Upper lobe of right lung (tissue), 1 donor: ENCODE results near the gene P3H3. TPM values are rescaled to one million over a fixed set of nuclear protein-coding genes. Genes with fewer than 3 reads are reported as not detected.
"Not testable (repeated sequence)": the region's sequence is repeated elsewhere in the genome, so short reads cannot be mapped to it uniquely, and the experiment has no call there.

Source experiments
- ATAC-seq: fragments of 200-7000 bp; cut with Tn5 transposase; one replicate; pipeline ENCODE4 v1.9.1; 2020; ENCODE audit warnings: mild to moderate bottlenecking, moderate library complexity
- DNase-seq: peaks from one replicate; pipeline ENCODE4 v3.0.0-alpha.2; 2020
- H3K27ac ChIP-seq: fragments of 200-600 bp; one replicate; pipeline ENCODE4 v1.8.0; 2022
- H3K27me3 ChIP-seq: fragments of 200-600 bp; one replicate; pipeline ENCODE4 v1.8.0; 2022; ENCODE audit warnings: mild to moderate bottlenecking
- H3K36me3 ChIP-seq: fragments of 200-600 bp; one replicate; pipeline ENCODE4 v1.8.0; 2022
- H3K4me1 ChIP-seq: fragments of 200-600 bp; one replicate; pipeline ENCODE4 v1.8.0; 2022
- H3K4me3 ChIP-seq: fragments of 200-600 bp; one replicate; pipeline ENCODE4 v1.8.0; 2022; ENCODE audit warnings: mild to moderate bottlenecking
- H3K9me3 ChIP-seq: fragments of 200-600 bp; one replicate; pipeline ENCODE4 v1.8.0; 2022
- CTCF ChIP-seq: fragments of 200-600 bp; IDR thresholded peaks from one replicate; pipeline ENCODE4 v1.8.0; 2022; ENCODE audit warnings: antibody characterized with exemption
- intact Hi-C: fragments of 100-400 bp; cut with DNase I; formaldehyde crosslinking; loops from one replicate; pipeline ENCODE4 v1.11.0; 2022
- total RNA-seq: library from RNA; stranded (reverse); fragmentation: NEBNext Ultra II Directional; extraction: Animal tissue kit (Norgen Biotek cat#: 25700); gene quantifications from one replicate; pipeline ENCODE4 v1.2.1, GENCODE V29; 2021
- donor health status: DM: no; HTN: yes; CAD: no; lungs with severe emphysema.

Gene P3H3
- total RNA-seq, 1 donor from 2014 or later: 9.7 TPM

DNA sequence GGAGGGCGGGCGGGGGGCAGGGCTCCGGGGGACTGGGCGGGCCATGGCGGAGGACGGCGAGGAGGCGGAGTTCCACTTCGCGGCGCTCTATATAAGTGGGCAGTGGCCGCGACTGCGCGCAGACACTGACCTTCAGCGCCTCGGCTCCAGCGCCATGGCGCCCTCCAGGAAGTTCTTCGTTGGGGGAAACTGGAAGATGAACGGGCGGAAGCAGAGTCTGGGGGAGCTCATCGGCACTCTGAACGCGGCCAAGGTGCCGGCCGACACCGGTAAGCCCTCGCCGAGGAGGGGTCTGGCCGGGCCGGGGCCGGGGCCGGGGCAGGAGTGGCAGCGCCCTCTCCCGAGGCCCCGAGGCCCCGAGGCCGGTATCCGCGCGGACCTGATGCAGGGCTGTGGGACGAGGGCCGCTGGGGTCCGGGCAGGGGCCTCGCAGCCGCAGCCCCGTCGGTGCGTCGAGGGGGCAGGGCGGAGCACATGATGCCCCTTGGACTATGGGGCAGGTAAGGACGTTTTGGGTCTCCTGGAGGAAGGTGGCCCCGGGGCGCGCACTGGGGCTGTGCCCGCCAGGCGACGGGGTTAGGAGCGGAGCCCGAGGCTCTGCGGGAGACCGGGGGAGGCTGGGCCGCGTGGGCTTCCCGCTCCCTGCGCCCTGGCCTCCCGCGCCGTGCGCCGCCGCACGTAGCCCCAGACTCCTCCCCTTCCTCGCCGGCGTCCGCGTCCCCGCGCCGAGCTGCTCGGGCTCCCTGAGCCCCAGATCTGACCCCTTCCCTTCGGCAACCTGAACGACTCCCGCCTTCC lies 39.4 kb downstream of the P3H3 start, which contains the start of gene TPI1:
TPI1 (plus strand) TSS at position 119 of the 798 bp plus-strand sequence; CDS start at position 155, 36 bp downstream.
- no peaks in the 10 kb centered on the region for H3K9me3 ChIP-seq
- H3K27ac ChIP-seq: peak within 1 kb of the TSS; percentile 96
- H3K4me3 ChIP-seq: peak within 1 kb of the TSS; percentile 100
- H3K27me3 ChIP-seq: no peaks in the 10 kb centered on the region
- ATAC-seq: peak; percentile 85
- intact Hi-C loops: no loop called here
- H3K36me3 ChIP-seq: peaks cover 51% of the 10 kb centered on the region
- peaks cover 39% of the 10 kb centered on the region for H3K4me1 ChIP-seq
- no peak for TF ChIP-seq CTCF
- peak; percentile 93 for DNase-seq

DNA sequence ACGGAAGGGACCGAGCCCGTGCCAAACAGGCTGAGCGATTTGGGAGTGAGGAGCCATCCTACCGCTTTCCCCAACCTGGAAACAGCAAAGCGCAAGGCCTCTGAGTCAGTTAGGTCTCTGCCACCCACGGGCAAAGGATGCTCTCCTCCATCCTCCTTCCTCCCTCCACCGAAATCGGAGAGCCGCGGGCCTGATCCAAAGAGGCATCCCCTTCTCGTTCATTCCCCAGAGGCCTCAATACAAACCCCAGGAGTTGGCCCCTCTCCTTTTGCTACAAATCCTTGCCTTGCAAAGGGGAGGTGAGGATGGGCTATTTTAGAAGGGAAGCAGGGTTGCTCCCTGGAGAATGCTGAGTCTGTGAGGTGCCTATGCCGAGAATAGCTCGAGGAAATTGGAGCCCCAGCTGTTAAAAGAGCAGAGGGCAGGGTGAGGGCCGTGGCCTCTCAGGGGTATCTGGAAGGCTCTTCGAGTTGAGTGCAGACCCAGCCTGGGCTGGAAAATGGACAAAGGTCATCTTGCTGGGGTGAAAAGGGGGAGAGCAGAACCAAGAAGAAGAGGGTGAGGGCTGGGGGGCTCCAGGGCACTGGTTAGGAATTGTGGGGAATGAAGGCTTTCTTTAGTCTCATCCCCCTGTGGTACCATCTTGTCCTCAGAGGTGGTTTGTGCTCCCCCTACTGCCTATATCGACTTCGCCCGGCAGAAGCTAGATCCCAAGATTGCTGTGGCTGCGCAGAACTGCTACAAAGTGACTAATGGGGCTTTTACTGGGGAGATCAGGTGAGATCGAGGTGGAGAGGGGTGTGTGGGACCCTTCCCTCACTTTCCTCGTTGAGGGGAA lies 40.2 kb downstream of the P3H3 start:
- peaks cover 43% of the 10 kb centered on the region for H3K36me3 ChIP-seq
- TF ChIP-seq CTCF: no peak
- H3K4me1 ChIP-seq: peaks cover 39% of the 10 kb centered on the region
- H3K9me3 ChIP-seq: no peaks in the 10 kb centered on the region
- DNase-seq (no peak), ATAC-seq (no peak)
- no peaks in the 10 kb centered on the region for H3K27me3 ChIP-seq
- intact Hi-C loops: no loop called here
- H3K4me3 ChIP-seq: peak overlapping the region; percentile 100
- H3K27ac ChIP-seq: peak overlapping the region; percentile 96

GRCh38 chr12:6869049-6870021 lies 41.1 kb downstream of the P3H3 start:
- Histone ChIP-seq H3K27me3 (no peaks in the 10 kb centered on the region), H3K9me3 (no peaks in the 10 kb centered on the region), H3K4me3 (peak overlapping the region; percentile 100), H3K27ac (no peak overlapping the region), H3K4me1 (peaks cover 39% of the 10 kb centered on the region), H3K36me3 (peaks cover 34% of the 10 kb centered on the region)
- intact Hi-C loops: loop anchor here (10.0 kb wide), 1 partner anchor 65 kb away; no protein-coding TSS in a partner anchor
- ATAC-seq (peak; percentile 21), DNase-seq (peak; percentile 83)
- TF ChIP-seq CTCF: peak; percentile 90

- DNase-seq, H3K4me3 ChIP-seq, ATAC-seq, H3K9me3 ChIP-seq, H3K27ac ChIP-seq, H3K27me3 ChIP-seq: not testable (repeated sequence)
- intact Hi-C loops: loop anchor here (10.0 kb wide), 1 partner anchor 64 kb away; no protein-coding TSS in a partner anchor
- H3K4me1 ChIP-seq: peaks cover 39% of the 10 kb centered on the region
- peaks cover 27% of the 10 kb centered on the region for H3K36me3 ChIP-seq
Observed at GRCh38 chr12:6870304-6870703, 42.1 kb downstream of the P3H3 start.

DNA sequence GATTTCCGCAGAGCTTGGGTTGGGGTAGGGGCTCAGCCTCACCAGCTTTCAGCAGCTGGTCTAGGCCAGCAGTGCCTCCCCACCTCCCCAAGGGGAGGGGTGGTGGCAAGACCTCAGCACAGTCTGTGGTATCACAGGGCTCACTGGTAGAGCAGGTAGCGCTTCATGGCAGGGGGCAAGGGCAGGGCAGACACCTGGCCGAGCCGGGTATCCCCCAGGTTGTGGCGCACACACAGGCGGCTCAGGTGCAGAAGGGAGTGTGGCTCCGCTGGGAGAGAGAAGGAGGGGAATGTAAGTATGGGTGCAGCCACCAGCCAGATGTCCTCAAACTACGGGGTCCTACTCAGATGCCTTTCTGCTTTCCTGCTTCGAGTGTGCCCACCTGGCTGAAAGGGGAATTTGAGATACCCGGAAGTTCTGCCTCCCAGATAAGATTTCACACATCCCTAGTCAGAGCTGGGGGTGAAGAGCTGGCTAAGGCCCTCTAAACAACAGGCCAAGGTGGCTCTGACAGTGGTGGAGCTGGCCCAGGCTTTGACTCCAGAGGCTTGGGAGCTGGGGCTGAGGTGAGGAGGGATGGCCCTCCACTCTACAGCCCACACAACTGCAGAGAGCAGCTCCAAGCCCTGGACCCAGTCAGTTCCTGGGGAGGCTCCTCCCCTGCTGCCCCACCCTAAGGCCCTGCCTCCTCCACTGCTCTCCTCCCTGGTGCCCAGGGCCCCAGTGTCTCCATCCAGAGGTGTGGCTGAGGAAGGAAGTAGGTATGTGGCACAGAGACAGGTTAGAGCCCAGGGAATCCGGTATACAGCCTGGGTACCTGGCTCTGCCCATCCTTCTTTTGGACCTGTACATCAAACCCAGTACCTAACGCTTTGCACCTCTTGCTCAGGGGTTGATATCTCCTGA lies 43.1 kb downstream of the P3H3 start:
- Histone ChIP-seq H3K4me3 (peak overlapping the region; percentile 96), H3K36me3 (peaks cover 33% of the 10 kb centered on the region), H3K9me3 (no peaks in the 10 kb centered on the region), H3K4me1 (peaks cover 39% of the 10 kb centered on the region), H3K27ac (no peak overlapping the region), H3K27me3 (no peaks in the 10 kb centered on the region)
- ATAC-seq (peak; percentile 20), DNase-seq (peak; percentile 84)
- intact Hi-C loops: loop anchor here (10.0 kb wide), 1 partner anchor 63 kb away; no protein-coding TSS in a partner anchor
- TF ChIP-seq CTCF: no peak
